Esophagus squamous epithelium (tissue), 4 donors: ENCODE data around the gene TLK1.

ENCODE experiments used
- POLR2A ChIP-seq, 4 donors: fragments of 450-650 bp; IDR thresholded peaks; one replicate each; pipeline ENCODE4 v1.6.1; 2017; ENCODE audit warnings: antibody characterized with exemption in 4 of 4, mild to moderate bottlenecking in 4 of 4, moderate library complexity in 3 of 4
- TF ChIP-seq, protein P1 (sequence below), 6 experiments: fragments of 450-650 bp in 4 of 6; fragments of 200-600 bp in 2 of 6; sonication (generic) in 2 of 6; IDR thresholded peaks; one replicate each; pipeline ENCODE4 v1.5.1; 2016 to 2019; ENCODE audit warnings: antibody characterized with exemption in 6 of 6, mild to moderate bottlenecking in 4 of 6, moderate library complexity in 4 of 6

DNA sequence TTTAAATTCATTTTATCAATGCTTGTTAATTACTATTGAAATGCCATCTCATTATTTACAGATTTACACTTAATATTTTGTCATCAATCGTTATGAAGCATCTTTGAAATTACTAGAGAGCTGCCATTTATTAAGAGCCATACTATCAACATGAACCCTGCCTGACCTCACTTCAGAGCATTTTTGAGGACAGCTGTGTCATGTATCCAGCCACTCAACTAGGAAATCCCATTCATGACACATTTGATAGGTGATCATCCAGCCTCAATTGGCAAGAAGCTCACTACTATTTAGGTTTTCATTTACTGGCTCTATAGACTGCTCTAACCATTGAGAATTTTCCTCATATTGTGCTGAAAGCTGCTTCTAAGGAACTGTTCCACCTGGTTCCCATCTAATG lies 40.6 kb upstream of the TLK1 start:
- TF ChIP-seq, protein P1, sequence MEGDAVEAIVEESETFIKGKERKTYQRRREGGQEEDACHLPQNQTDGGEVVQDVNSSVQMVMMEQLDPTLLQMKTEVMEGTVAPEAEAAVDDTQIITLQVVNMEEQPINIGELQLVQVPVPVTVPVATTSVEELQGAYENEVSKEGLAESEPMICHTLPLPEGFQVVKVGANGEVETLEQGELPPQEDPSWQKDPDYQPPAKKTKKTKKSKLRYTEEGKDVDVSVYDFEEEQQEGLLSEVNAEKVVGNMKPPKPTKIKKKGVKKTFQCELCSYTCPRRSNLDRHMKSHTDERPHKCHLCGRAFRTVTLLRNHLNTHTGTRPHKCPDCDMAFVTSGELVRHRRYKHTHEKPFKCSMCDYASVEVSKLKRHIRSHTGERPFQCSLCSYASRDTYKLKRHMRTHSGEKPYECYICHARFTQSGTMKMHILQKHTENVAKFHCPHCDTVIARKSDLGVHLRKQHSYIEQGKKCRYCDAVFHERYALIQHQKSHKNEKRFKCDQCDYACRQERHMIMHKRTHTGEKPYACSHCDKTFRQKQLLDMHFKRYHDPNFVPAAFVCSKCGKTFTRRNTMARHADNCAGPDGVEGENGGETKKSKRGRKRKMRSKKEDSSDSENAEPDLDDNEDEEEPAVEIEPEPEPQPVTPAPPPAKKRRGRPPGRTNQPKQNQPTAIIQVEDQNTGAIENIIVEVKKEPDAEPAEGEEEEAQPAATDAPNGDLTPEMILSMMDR (IDR thresholded peaks at IDR 0.05), result no peak
- TF ChIP-seq POLR2A (IDR thresholded peaks at IDR 0.05), result no peak
